Posterior cingulate gyrus (tissue), 11 donors: ENCODE data around the gene NPTXR.
A peak's percentile ranks its signal among the peaks of the same experiment; 100 is the strongest.

Source experiments
- DNase-seq, 10 donors: peaks; one replicate each; pipeline versions ENCODE4 v3.0.0 to v3.0.0-alpha.2; 2020 to 2021; ENCODE audit warnings: mixed read lengths in 3 of 10
- intact Hi-C: fragments of 100-400 bp; cut with DNase I; formaldehyde crosslinking; loops from one replicate; pipeline ENCODE4 v1.15.1; 2023

Gene NPTXR

GRCh38 chr22:38783095-38783615 lies 60.7 kb downstream of the NPTXR start:
- peak in 4 of 10 donors; percentile 68 to 94 (median 92) for DNase-seq
- intact Hi-C loops = no loop called here

GRCh38 chr22:38782402-38783094 lies 61.3 kb downstream of the NPTXR start:
- peak in 6 of 10 donors; percentile 58 to 89 (median 72) for DNase-seq
- intact Hi-C loops = no loop called here

- intact Hi-C loops = no loop called here
- DNase-seq = peak in 4 of 10 donors; percentile 46 to 90 (median 56)
Measured at GRCh38 chr22:38781033-38781432, 62.8 kb downstream of the NPTXR start.

- intact Hi-C loops = no loop called here
- peak in 8 of 10 donors; percentile 62 to 96 (median 76) for DNase-seq
Measured at GRCh38 chr22:38777087-38777671, 66.6 kb downstream of the NPTXR start.

GRCh38 chr22:38776086-38776485 lies 67.7 kb downstream of the NPTXR start:
- intact Hi-C loops = no loop called here
- peak in 1 of 10 donors; percentile 52 for DNase-seq

GRCh38 chr22:38775656-38776055 lies 68.2 kb downstream of the NPTXR start:
- DNase-seq = no peak
- intact Hi-C loops = no loop called here

GRCh38 chr22:38774496-38775166 lies 69.2 kb downstream of the NPTXR start:
- peak in 1 of 10 donors; percentile 79 for DNase-seq
- intact Hi-C loops = no loop called here

GRCh38 chr22:38773363-38773946 lies 70.4 kb downstream of the NPTXR start:
- intact Hi-C loops = no loop called here
- no peak for DNase-seq

GRCh38 chr22:38772623-38772873 lies 71.3 kb downstream of the NPTXR start:
- intact Hi-C loops = no loop called here
- no peak for DNase-seq

- intact Hi-C loops = no loop called here
Measured at GRCh38 chr22:38770257-38770949, 73.4 kb downstream of the NPTXR start.

More at GRCh38 chr22:38770257-38770949, 73.4 kb downstream of the NPTXR start:
- peak in 1 of 10 donors; percentile 63 for DNase-seq
